ENCODE data around the gene TUBGCP4. TPM values are rescaled to one million over a fixed set of nuclear protein-coding genes. Genes with fewer than 3 reads are reported as not detected.

Gene TUBGCP4
- total RNA-seq, 1 experiment from 2014 or later: 38.6 TPM

- H4K20me1 ChIP-seq (ENCODE audit: insufficient read depth): no peaks in the 10 kb centered on the region
- POLR2A ChIA-PET: no interaction called here
- CTCF ChIA-PET: no interaction called here
- no TSS peak for BruUV-seq (replicated peaks)
- no peak overlapping the region for H3K4me3 ChIP-seq (replicated peaks in 1 of 2; ENCODE audit: low read depth in 1 of 2, low read length in 2 of 2)
- H3K4me1 ChIP-seq (ENCODE audit: control insufficient read depth in 1 of 2, insufficient read depth in 2 of 2, low read length in 2 of 2): no peaks in the 10 kb centered on the region
- no peak for ATAC-seq
- intact Hi-C loops (cut with micrococcal nuclease): no loop called here
- H2AFZ ChIP-seq (ENCODE audit: low read depth, low read length, poor library complexity, severe bottlenecking): no peak overlapping the region
- H3K27ac ChIP-seq (ENCODE audit: low read depth, low read length): no peak overlapping the region
- no peak overlapping the region for H3K4me2 ChIP-seq (ENCODE audit: low read length)
- H3K9me2 ChIP-seq (ENCODE audit: insufficient read depth): no peaks in the 10 kb centered on the region
- H3K79me2 ChIP-seq (ENCODE audit: insufficient read depth, low read length): no peaks in the 10 kb centered on the region
- TF ChIP-seq RAD21 (IDR thresholded peaks at IDR 0.05; ENCODE audit: low read depth): no peak
- peaks cover 21 to 34% of the 10 kb centered on the region in 2 experiments for H3K36me3 ChIP-seq (ENCODE audit: control insufficient read depth in 1 of 2, insufficient read depth in 2 of 2, low read length in 2 of 2)
- RAD21 ChIA-PET (ENCODE audit: low non-redundant PET in 1 of 2, low total read pairs in 2 of 2, uncharacterized antibody in 2 of 2, unreplicated experiment in 2 of 2): no interaction called here
- no peaks in the 10 kb centered on the region for H3K27me3 ChIP-seq (ENCODE audit: insufficient read depth, low read length)
- no peaks in the 10 kb centered on the region for H3K9me3 ChIP-seq (ENCODE audit: control insufficient read depth in 1 of 2, insufficient read depth in 1 of 2, low read depth in 1 of 2, low read length in 2 of 2)
- H3K9ac ChIP-seq (ENCODE audit: low read length): no peak overlapping the region
- DNase-seq (ENCODE audit: low read depth, low spot score): no peak
These were observed 50.0 kb downstream of the TUBGCP4 start for GRCh38 chr15:43420876-43421275.

- peaks cover 18 to 38% of the 10 kb centered on the region in 2 experiments for H3K36me3 ChIP-seq (ENCODE audit: control insufficient read depth in 1 of 2, insufficient read depth in 2 of 2, low read length in 2 of 2)
- ChIA-PET RAD21 (ENCODE audit: low non-redundant PET in 1 of 2, low total read pairs in 2 of 2, uncharacterized antibody in 2 of 2, unreplicated experiment in 2 of 2) (no interaction called here), POLR2A (no interaction called here), CTCF (no interaction called here)
- ATAC-seq (no peak), DNase-seq (ENCODE audit: low read depth, low spot score) (no peak)
- no peak overlapping the region for H3K9ac ChIP-seq (ENCODE audit: low read length)
- H3K9me2 ChIP-seq (ENCODE audit: insufficient read depth): no peaks in the 10 kb centered on the region
- no peaks in the 10 kb centered on the region for H4K20me1 ChIP-seq (ENCODE audit: insufficient read depth)
- no peak overlapping the region for H2AFZ ChIP-seq (ENCODE audit: low read depth, low read length, poor library complexity, severe bottlenecking)
- H3K9me3 ChIP-seq (ENCODE audit: control insufficient read depth in 1 of 2, insufficient read depth in 1 of 2, low read depth in 1 of 2, low read length in 2 of 2): no peaks in the 10 kb centered on the region
- H3K4me3 ChIP-seq (replicated peaks in 1 of 2; ENCODE audit: low read depth in 1 of 2, low read length in 2 of 2): no peak overlapping the region
- no peaks in the 10 kb centered on the region for H3K27me3 ChIP-seq (ENCODE audit: insufficient read depth, low read length)
- H3K79me2 ChIP-seq (ENCODE audit: insufficient read depth, low read length): no peaks in the 10 kb centered on the region
- no TSS peak for BruUV-seq (replicated peaks)
- no peak overlapping the region for H3K27ac ChIP-seq (ENCODE audit: low read depth, low read length)
- no peaks in the 10 kb centered on the region for H3K4me1 ChIP-seq (ENCODE audit: control insufficient read depth in 1 of 2, insufficient read depth in 2 of 2, low read length in 2 of 2)
- intact Hi-C loops (cut with micrococcal nuclease): no loop called here
- TF ChIP-seq MAX (IDR thresholded peaks at IDR 0.05) (no peak), ELF1 (IDR thresholded peaks at IDR 0.05; ENCODE audit: borderline replicate concordance, low read depth) (no peak), POLR2A (IDR thresholded peaks at IDR 0.05; ENCODE audit: borderline replicate concordance, extremely low read depth, insufficient read depth, insufficient read length) (no peak), ZNF274 (IDR thresholded peaks at IDR 0.05; ENCODE audit: low read depth, low read length) (no peak), FOSL1 (IDR thresholded peaks at IDR 0.05; ENCODE audit: low read depth) (no peak), SIN3A (IDR thresholded peaks at IDR 0.05; ENCODE audit: low read depth) (no peak), POLR2AphosphoS5 (IDR thresholded peaks at IDR 0.05; ENCODE audit: low read depth, low read length) (no peak)
- H3K4me2 ChIP-seq (ENCODE audit: low read length): no peak overlapping the region
These were observed 52.9 kb downstream of the TUBGCP4 start for GRCh38 chr15:43423793-43424192.
